IMR-90 (cell line): ENCODE measurements around the gene LYSMD2. TPM values are rescaled to one million over a fixed set of nuclear protein-coding genes. Genes with fewer than 3 reads are reported as not detected.

Experiments used
- ATAC-seq: fragments of 200-7000 bp; cut with Tn5 transposase; 2 replicates; pipeline ENCODE4 v1.9.1; 2020; ENCODE audit warnings: low read depth, mild to moderate bottlenecking, moderate library complexity
- BruUV-seq: library from RNA; stranded (reverse); fragments of 400-500 nt; replicated peaks from 2 replicates; lab custom pipeline; 2021; lab: Mats Ljungman, UMichigan
- CTCF ChIA-PET: fragments of 300-600 bp; formaldehyde crosslinking; extraction: SDS; loops from one replicate; lab custom pipeline; 2021; ENCODE audit warnings: antibody characterized with exemption; lab: Yijun Ruan, JAX
- POLR2A ChIA-PET: fragments of 300-600 bp; sonication (Branson Sonifier 250); formaldehyde crosslinking; loops from one replicate; lab custom pipeline; 2022; ENCODE audit warnings: antibody characterized with exemption; ENCODE audit not compliant: unreplicated experiment; lab: Charles Lee
- DNase-seq: peaks from one replicate; pipeline ENCODE4 v3.0.0; 2013
- H2AFZ ChIP-seq: replicated peaks from 2 replicates; pipeline ENCODE3; 2013; ENCODE audit warnings: low read length, mild to moderate bottlenecking; ENCODE audit not compliant: poor library complexity
- H2AK5ac ChIP-seq: 2 replicates; pipeline ENCODE4 v1.6.1; 2013; ENCODE audit warnings: low read depth, low read length, inconsistent platforms
- H2AK9ac ChIP-seq: replicated peaks from 2 replicates; pipeline ENCODE3; 2013; ENCODE audit warnings: mild to moderate bottlenecking, low read depth, low read length, moderate library complexity; ENCODE audit not compliant: poor library complexity
- H2BK120ac ChIP-seq: 2 replicates; pipeline ENCODE4 v1.6.1; 2013; ENCODE audit warnings: low read depth, low read length, inconsistent platforms
- H2BK15ac ChIP-seq: 3 replicates; pipeline ENCODE4 v1.6.1; 2013; ENCODE audit warnings: low read depth, low read length, inconsistent platforms
- H2BK20ac ChIP-seq: 2 replicates; pipeline ENCODE4 v1.6.1; 2013; ENCODE audit warnings: low read depth, mild to moderate bottlenecking, inconsistent platforms, low read length, moderate library complexity
- H2BK5ac ChIP-seq: 2 replicates; pipeline ENCODE4 v1.6.1; 2013; ENCODE audit warnings: mild to moderate bottlenecking, low read depth, low read length, inconsistent platforms; ENCODE audit not compliant: poor library complexity, severe bottlenecking
- H3K14ac ChIP-seq: replicated peaks from 2 replicates; pipeline ENCODE4 v1.6.1; 2013; ENCODE audit warnings: low read depth, low read length, inconsistent platforms
- H3K18ac ChIP-seq: 2 replicates; pipeline ENCODE4 v1.6.1; 2013; ENCODE audit warnings: low read depth, low read length, control low read depth
- H3K23ac ChIP-seq: 2 replicates; pipeline ENCODE4 v1.6.1; 2013; ENCODE audit warnings: low read depth, low read length, inconsistent platforms
- H3K27ac ChIP-seq: 2 replicates; pipeline ENCODE4 v1.5.1; 2013; ENCODE audit warnings: mild to moderate bottlenecking, control low read depth, low read length; ENCODE audit not compliant: insufficient read depth
- H3K27me3 ChIP-seq: 2 replicates; pipeline ENCODE4 v1.6.1; 2013; ENCODE audit warnings: low read length; ENCODE audit not compliant: control insufficient read depth, insufficient read depth
- H3K36me3 ChIP-seq: 2 replicates; pipeline ENCODE4 v1.6.1; 2013; ENCODE audit warnings: low read length, mixed read lengths; ENCODE audit not compliant: control insufficient read depth, insufficient read depth
- H3K4ac ChIP-seq: 2 replicates; pipeline ENCODE4 v1.6.1; 2013; ENCODE audit warnings: low read depth, low read length, inconsistent platforms
- H3K4me1 ChIP-seq: 2 replicates; pipeline ENCODE4 v1.6.1; 2013; ENCODE audit warnings: low read length, mixed read lengths; ENCODE audit not compliant: control insufficient read depth, insufficient read depth
- H3K4me2 ChIP-seq: 2 replicates; pipeline ENCODE4 v1.6.1; 2013; ENCODE audit warnings: low read depth, mild to moderate bottlenecking, control low read depth, low read length, moderate library complexity
- H3K4me3 ChIP-seq: 2 replicates; pipeline ENCODE4 v1.5.1; 2013; ENCODE audit warnings: low read depth, mild to moderate bottlenecking, control low read depth, low read length, moderate library complexity; ENCODE audit not compliant: insufficient read depth
- H3K56ac ChIP-seq: 2 replicates; pipeline ENCODE4 v1.6.1; 2013; ENCODE audit warnings: low read length, inconsistent platforms; ENCODE audit not compliant: insufficient read depth; ENCODE audit errors: extremely low read depth
- H3K79me1 ChIP-seq, 2 experiments: 2 replicates each; pipeline ENCODE4 v1.6.1; 2013; ENCODE audit warnings: low read length in 2 of 2, inconsistent platforms in 1 of 2, low read depth in 1 of 2
- H3K9ac ChIP-seq: 2 replicates; pipeline ENCODE4 v1.6.1; 2013; ENCODE audit warnings: low read depth, low read length, control low read depth
- H3K9me1 ChIP-seq: 2 replicates; pipeline ENCODE4 v1.6.1; 2013; ENCODE audit warnings: low read length, inconsistent platforms; ENCODE audit not compliant: insufficient read depth
- H3K9me3 ChIP-seq: 2 replicates; pipeline ENCODE4 v1.6.1; 2013; ENCODE audit warnings: low read length; ENCODE audit not compliant: control insufficient read depth, insufficient read depth
- H4K20me1 ChIP-seq: 2 replicates; pipeline ENCODE4 v1.6.1; 2013; ENCODE audit warnings: low read length, inconsistent platforms; ENCODE audit not compliant: insufficient read depth
- H4K5ac ChIP-seq: 2 replicates; pipeline ENCODE4 v1.6.1; 2013; ENCODE audit warnings: mild to moderate bottlenecking, low read depth, low read length, control low read depth
- H4K8ac ChIP-seq, 2 experiments: 2 replicates each; pipeline ENCODE4 v1.6.1; 2013; ENCODE audit warnings: low read depth in 2 of 2, low read length in 2 of 2, control low read depth in 1 of 2, inconsistent platforms in 1 of 2
- H4K91ac ChIP-seq: 2 replicates; pipeline ENCODE4 v1.6.1; 2013; ENCODE audit warnings: low read depth, low read length, inconsistent platforms; ENCODE audit not compliant: insufficient read depth
- BHLHE40 ChIP-seq: fragments of 150-350 bp; IDR thresholded peaks from 2 replicates; pipeline ENCODE4 v1.6.1; 2016; ENCODE audit warnings: mild to moderate bottlenecking, low read depth, low read length
- CEBPB ChIP-seq: IDR thresholded peaks from 2 replicates; pipeline ENCODE4 v1.6.1; 2012; ENCODE audit warnings: low read depth, low read length, improper control_type of control experiment
- CHD1 ChIP-seq: IDR thresholded peaks from 2 replicates; pipeline ENCODE4 v1.6.1; 2012; ENCODE audit warnings: low read depth, low read length, improper control_type of control experiment
- ELK1 ChIP-seq: fragments of 150-350 bp; IDR thresholded peaks from 2 replicates; pipeline ENCODE4 v1.6.1; 2016; ENCODE audit warnings: low read depth, mild to moderate bottlenecking, low read length, moderate library complexity, borderline replicate concordance
- MAZ ChIP-seq: IDR thresholded peaks from 2 replicates; pipeline ENCODE4 v1.6.1; 2012; ENCODE audit warnings: low read depth, mild to moderate bottlenecking, low read length, improper control_type of control experiment, moderate library complexity, borderline replicate concordance
- RFX5 ChIP-seq: IDR thresholded peaks from 2 replicates; pipeline ENCODE4 v1.8.0; 2012; ENCODE audit warnings: low read depth, mild to moderate bottlenecking, low read length, moderate library complexity
- WGBS, 2 experiments: methylation state at CpG; one replicate each; pipeline versions ENCODE4 v1.1.5 to v1.1.7; 2013; ENCODE audit warnings: missing lambda C conversion rate in 2 of 2; ENCODE audit not compliant: insufficient read length in 1 of 2; ENCODE audit errors: extremely low coverage in 2 of 2; 5-methylcytosine and 5-hydroxymethylcytosine counted together
- dilution Hi-C: fragments of 300-500 bp; cut with HindIII; formaldehyde crosslinking; loops from one replicate; pipeline ENCODE4 v1.14.3; 2018; ENCODE audit warnings: low sequenced_read_pairs; ENCODE audit not compliant: unreplicated experiment
- in situ Hi-C: fragments of 300-500 bp; cut with MboI; formaldehyde crosslinking; loops from 3 replicates; pipeline ENCODE4 v1.14.3; 2019; ENCODE audit warnings: low sequenced_read_pairs, inconsistent platforms, mixed read lengths
- intact Hi-C: fragments of 100-400 bp; cut with micrococcal nuclease; formaldehyde crosslinking; loops from 2 replicates; pipeline ENCODE4 v1.10.0; 2022
- polyA plus RNA-seq, 3 experiments: library from polyadenylated mRNA; depleted of rRNA; stranded (reverse); fragments of >200 nt; gene quantifications; 2 replicates each; pipeline ENCODE4 v1.2.3, GENCODE V29; 2012; ENCODE audit warnings: low replicate concordance in 1 of 3
- total RNA-seq: library from RNA; depleted of rRNA; stranded (reverse); fragments of >200 nt; gene quantifications from 2 replicates; pipeline ENCODE4 v1.2.3, GENCODE V29; 2012

Gene LYSMD2
- total and polyA plus RNA-seq, 2 of the 4 experiments (the other 2 are of a cell fraction), result 5.9 to 6.0 TPM

- H2BK120ac ChIP-seq, result no peak overlapping the region
- no peak for DNase-seq
- no peaks in the 10 kb centered on the region for H3K79me1 ChIP-seq
- no peak overlapping the region for H3K27ac ChIP-seq
- H2BK15ac ChIP-seq, result no peak overlapping the region
- in situ Hi-C loops, result loop anchor here (5.0 kb wide), 1 partner anchor 129 kb away; no protein-coding TSS in a partner anchor
- no TSS peak for BruUV-seq
- no CpG with 5 or more reads among the region's 1 CpG for WGBS, 2 experiments
- intact Hi-C loops, result no loop called here
- no peaks in the 10 kb centered on the region for H3K27me3 ChIP-seq
- no peak overlapping the region for H2BK5ac ChIP-seq
- POLR2A ChIA-PET, result no interaction called here
- CTCF ChIA-PET, result interaction anchor here (1.0 kb wide), 1 partner anchor 122 kb away, joined by 3 read pairs; no protein-coding TSS in a partner anchor
- no peak overlapping the region for H2AK5ac ChIP-seq
- no peaks in the 10 kb centered on the region for H3K9me3 ChIP-seq
- H3K36me3 ChIP-seq, result peaks cover 9% of the 10 kb centered on the region; the same call in 1 of the 2 replicates
- no peak overlapping the region for H3K4ac ChIP-seq
- H2BK20ac ChIP-seq, result no peak overlapping the region
- H3K9ac ChIP-seq, result no peak overlapping the region
- no peaks in the 10 kb centered on the region for H3K4me1 ChIP-seq
- H3K18ac ChIP-seq, result no peak overlapping the region
- peaks cover 6% of the 10 kb centered on the region; the same call in 1 of the 2 replicates for H3K9me1 ChIP-seq
- TF ChIP-seq RFX5 (no peak), CHD1 (no peak), ELK1 (no peak), CEBPB (no peak), BHLHE40 (no peak), MAZ (no peak)
- H2AK9ac ChIP-seq, result no peak overlapping the region
- H3K4me2 ChIP-seq, result no peak overlapping the region
- no peak overlapping the region for H3K14ac ChIP-seq
- no peak overlapping the region for H2AFZ ChIP-seq
- H4K5ac ChIP-seq, result no peak overlapping the region
- no peak overlapping the region for H4K91ac ChIP-seq
- no peak for ATAC-seq
- H3K23ac ChIP-seq, result no peak overlapping the region
- dilution Hi-C loops, result no loop called here
- H4K20me1 ChIP-seq, result no peaks in the 10 kb centered on the region
- H4K8ac ChIP-seq, result no peak overlapping the region
- H3K4me3 ChIP-seq, result no peak overlapping the region
- H3K56ac ChIP-seq, result no peak overlapping the region
Measured at GRCh38 chr15:51771773-51772172, 34.3 kb upstream of the LYSMD2 start.
